PFSK-1 (cell line): ENCODE measurements around the gene TLR5.

ENCODE experiments used
- POLR2AphosphoS5 ChIP-seq: IDR thresholded peaks from 2 replicates; pipeline ENCODE4 v1.6.1; 2012; ENCODE audit warnings: low read depth, mild to moderate bottlenecking, control low read depth, low read length, moderate library complexity
- TAF1 ChIP-seq: IDR thresholded peaks from 2 replicates; pipeline ENCODE4 v1.6.1; 2012; ENCODE audit warnings: low read length, control low read depth, borderline replicate concordance; ENCODE audit not compliant: insufficient read depth

DNA sequence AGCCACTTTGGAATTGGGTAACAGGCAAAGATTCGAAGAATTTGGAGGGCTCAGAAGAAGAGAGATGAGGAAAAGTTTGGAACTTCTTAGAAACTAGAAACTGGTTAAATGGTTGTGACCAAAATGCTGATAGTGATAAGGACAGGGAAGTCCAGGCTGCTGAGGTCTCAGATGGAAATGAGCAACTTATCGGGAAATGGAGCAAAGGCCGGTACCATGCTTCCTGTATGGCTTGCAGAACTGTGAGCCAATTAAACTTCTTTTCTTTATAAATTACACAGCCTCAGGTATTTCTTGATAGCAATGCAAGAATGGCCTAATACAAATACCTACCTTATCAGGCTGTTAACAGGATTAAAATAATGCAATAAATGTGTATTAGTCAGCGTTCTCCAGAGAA is 9.4 kb upstream of the TLR5 start:
- TF ChIP-seq POLR2AphosphoS5 = no peak
- TF ChIP-seq TAF1 = no peak
